Thyroid gland (tissue), 4 donors: Measurements from ENCODE around the gene OSBPL5. TPM values are rescaled to one million over a fixed set of nuclear protein-coding genes. Genes with fewer than 3 reads are reported as not detected.
A peak's percentile ranks its signal among the peaks of the same experiment; 100 is the strongest.

Experiments
- DNase-seq, 2 donors: peaks; one replicate each; pipeline ENCODE4 v3.0.0-alpha.2; 2019
- H3K27ac ChIP-seq, 3 donors: fragments of 200-600 bp; sonication (generic); 1 replicate in 2 of 3; 2 replicates in 1 of 3; pipeline ENCODE4 v1.5.1; 2016 to 2019; ENCODE audit warnings: mild to moderate bottlenecking in 1 of 3, moderate library complexity in 1 of 3
- H3K27me3 ChIP-seq: fragments of 200-600 bp; sonication (generic); one replicate; pipeline ENCODE4 v1.5.1; 2019
- H3K36me3 ChIP-seq, 2 donors: fragments of 200-600 bp; sonication (generic); one replicate each; pipeline ENCODE4 v1.5.1; 2016 to 2019
- H3K4me1 ChIP-seq, 2 donors: fragments of 200-600 bp; sonication (generic); one replicate each; pipeline ENCODE4 v1.5.1; 2017 to 2019
- H3K4me3 ChIP-seq, 3 donors: fragments of 200-600 bp; sonication (generic); replicated peaks in 1 of 3; 1 replicate in 2 of 3; 2 replicates in 1 of 3; pipeline ENCODE4 v1.5.1; 2016; ENCODE audit warnings: mild to moderate bottlenecking in 1 of 3
- H3K9me3 ChIP-seq: fragments of 200-600 bp; sonication (generic); one replicate; pipeline ENCODE4 v1.5.1; 2017
- POLR2A ChIP-seq, 2 donors: fragments of 450-650 bp; IDR thresholded peaks; one replicate each; pipeline ENCODE4 v1.6.1; 2017; ENCODE audit warnings: antibody characterized with exemption in 2 of 2, mild to moderate bottlenecking in 2 of 2, moderate library complexity in 1 of 2
- WGBS, 2 donors: methylation state at CpG; one replicate each; pipeline ENCODE4 v1.1.5; 2017; 5-methylcytosine and 5-hydroxymethylcytosine counted together
- intact Hi-C: fragments of 100-400 bp; cut with DNase I; formaldehyde crosslinking; loops from one replicate; pipeline ENCODE4 v1.15.1; 2023
- total RNA-seq, 4 donors: library from RNA; depleted of rRNA; stranded (reverse); fragments of >200 nt; gene quantifications; one replicate each; pipeline ENCODE4 v1.2.3, GENCODE V29; 2016
- TF ChIP-seq, protein P1 (sequence below), 6 experiments: fragments of 200-600 bp in 3 of 6; fragments of 450-650 bp in 3 of 6; sonication (generic) in 3 of 6; IDR thresholded peaks; one replicate each; pipeline ENCODE4 v1.5.1; 2016 to 2019; ENCODE audit warnings: antibody characterized with exemption in 6 of 6, mild to moderate bottlenecking in 2 of 6, inconsistent platforms in 1 of 6, moderate library complexity in 1 of 6

OSBPL5 gene
- total RNA-seq, 4 donors from 2014 or later: 24.2 to 46.7 (median 34.4) TPM

GRCh38 chr11:3130269-3131071 lies 34.6 kb downstream of the OSBPL5 start:
- H3K9me3 ChIP-seq: no peaks in the 10 kb centered on the region
- WGBS, 2 donors: 44 to 59% methylated on average over 6 to 12 of the region's 14 CpGs
- H3K4me3 ChIP-seq: no peak overlapping the region
- H3K36me3 ChIP-seq: no peaks in the 10 kb centered on the region
- H3K27me3 ChIP-seq: no peaks in the 10 kb centered on the region
- H3K27ac ChIP-seq: no peak overlapping the region
- no peak for TF ChIP-seq POLR2A (IDR thresholded peaks at IDR 0.05)
- TF ChIP-seq, protein P1, sequence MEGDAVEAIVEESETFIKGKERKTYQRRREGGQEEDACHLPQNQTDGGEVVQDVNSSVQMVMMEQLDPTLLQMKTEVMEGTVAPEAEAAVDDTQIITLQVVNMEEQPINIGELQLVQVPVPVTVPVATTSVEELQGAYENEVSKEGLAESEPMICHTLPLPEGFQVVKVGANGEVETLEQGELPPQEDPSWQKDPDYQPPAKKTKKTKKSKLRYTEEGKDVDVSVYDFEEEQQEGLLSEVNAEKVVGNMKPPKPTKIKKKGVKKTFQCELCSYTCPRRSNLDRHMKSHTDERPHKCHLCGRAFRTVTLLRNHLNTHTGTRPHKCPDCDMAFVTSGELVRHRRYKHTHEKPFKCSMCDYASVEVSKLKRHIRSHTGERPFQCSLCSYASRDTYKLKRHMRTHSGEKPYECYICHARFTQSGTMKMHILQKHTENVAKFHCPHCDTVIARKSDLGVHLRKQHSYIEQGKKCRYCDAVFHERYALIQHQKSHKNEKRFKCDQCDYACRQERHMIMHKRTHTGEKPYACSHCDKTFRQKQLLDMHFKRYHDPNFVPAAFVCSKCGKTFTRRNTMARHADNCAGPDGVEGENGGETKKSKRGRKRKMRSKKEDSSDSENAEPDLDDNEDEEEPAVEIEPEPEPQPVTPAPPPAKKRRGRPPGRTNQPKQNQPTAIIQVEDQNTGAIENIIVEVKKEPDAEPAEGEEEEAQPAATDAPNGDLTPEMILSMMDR (IDR thresholded peaks at IDR 0.05): no peak
- DNase-seq: peak; percentile 60 to 64
- intact Hi-C loops: no loop called here
- H3K4me1 ChIP-seq: peaks cover 0 to 13% of the 10 kb centered on the region in 2 donors

GRCh38 chr11:3129591-3130268 lies 35.4 kb downstream of the OSBPL5 start:
- Histone ChIP-seq H3K27me3 (no peaks in the 10 kb centered on the region), H3K27ac (no peak overlapping the region), H3K4me3 (no peak overlapping the region), H3K4me1 (peaks cover 0 to 19% of the 10 kb centered on the region in 2 donors), H3K36me3 (no peaks in the 10 kb centered on the region), H3K9me3 (no peaks in the 10 kb centered on the region)
- TF ChIP-seq, protein P1 (IDR thresholded peaks at IDR 0.05): no peak
- TF ChIP-seq POLR2A (IDR thresholded peaks at IDR 0.05): no peak
- DNase-seq: no peak
- intact Hi-C loops: no loop called here
- 88 to 89% methylated on average over 18 to 20 of the region's 21 CpGs for WGBS, 2 donors

- H3K4me3 ChIP-seq: no peak overlapping the region
- H3K36me3 ChIP-seq: no peaks in the 10 kb centered on the region
- no peak for TF ChIP-seq POLR2A (IDR thresholded peaks at IDR 0.05)
- TF ChIP-seq, protein P1 (IDR thresholded peaks at IDR 0.05): no peak
- DNase-seq: no peak
- 83 to 85% methylated on average over 7 to 8 of the region's 10 CpGs for WGBS, 2 donors
- H3K9me3 ChIP-seq: no peaks in the 10 kb centered on the region
- no peaks in the 10 kb centered on the region for H3K27me3 ChIP-seq
- no peak overlapping the region for H3K27ac ChIP-seq
- intact Hi-C loops: no loop called here
- peaks cover 0 to 24% of the 10 kb centered on the region in 2 donors for H3K4me1 ChIP-seq
Measured at GRCh38 chr11:3129181-3129590, 35.9 kb downstream of the OSBPL5 start.

- H3K4me3 ChIP-seq: no peak overlapping the region
- no peak for TF ChIP-seq POLR2A (IDR thresholded peaks at IDR 0.05)
- TF ChIP-seq, protein P1 (IDR thresholded peaks at IDR 0.05): no peak
- WGBS, 2 donors: 89 to 94% methylated on average over 15 to 19 of the region's 19 CpGs
- H3K4me1 ChIP-seq: peaks cover 1 to 31% of the 10 kb centered on the region in 2 donors
- no peak for DNase-seq
- no peaks in the 10 kb centered on the region for H3K36me3 ChIP-seq
- H3K9me3 ChIP-seq: no peaks in the 10 kb centered on the region
- intact Hi-C loops: no loop called here
- no peaks in the 10 kb centered on the region for H3K27me3 ChIP-seq
- H3K27ac ChIP-seq: peak overlapping the region in 1 of 3 donors; percentile 71
Measured at GRCh38 chr11:3128356-3129180, 36.5 kb downstream of the OSBPL5 start.
